ENCODE results near the gene ERFE. TPM values are rescaled to one million over a fixed set of nuclear protein-coding genes. Genes with fewer than 3 reads are reported as not detected.

ERFE gene
- total and polyA plus RNA-seq, 2 of the 13 experiments (the other 11 are each of a cell fraction or from before 2014, with no cell fraction given) = 0.09 TPM; not detected in 1

DNA sequence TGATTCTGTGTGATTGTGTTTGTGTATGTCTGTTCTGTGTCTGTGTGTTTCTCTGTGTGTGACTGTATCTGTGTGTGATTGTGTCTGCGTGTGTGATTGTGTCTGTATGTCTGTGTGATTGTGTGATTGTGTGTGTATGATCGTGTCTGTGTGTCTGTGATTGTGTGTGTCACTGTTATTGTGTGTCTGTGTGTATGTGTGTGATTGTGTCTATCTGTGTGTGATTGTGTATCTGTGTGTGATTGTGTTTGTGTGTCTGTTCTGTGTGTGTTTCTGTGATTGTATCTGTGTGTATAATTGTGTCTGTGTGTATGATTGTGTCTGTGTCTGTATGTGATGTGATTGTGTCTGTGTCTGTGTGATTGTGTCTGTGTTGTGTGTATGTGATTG lies 32.0 kb upstream of the ERFE start:
- 31% methylated on average over 2 of the region's 2 CpGs for WGBS (ENCODE audit: low lambda C conversion rate)
- DNase-seq (ENCODE audit: low spot score) = no peak
- no peaks in the 10 kb centered on the region for H3K79me2 ChIP-seq (ENCODE audit: insufficient read depth, low read length)
- H3K27me3 ChIP-seq (ENCODE audit: control insufficient read depth in 1 of 2, insufficient read depth in 2 of 2, low read length in 2 of 2) = peaks cover 3 to 28% of the 10 kb centered on the region in 2 experiments
- FAIRE-seq = peak; percentile 93
- CTCF ChIA-PET (ENCODE audit: low intra/inter-chr PET ratio, low total read pairs) = no interaction called here
- POLR2A ChIA-PET = interaction anchor here (0.6 to 1.0 kb wide), 4 partner anchors 11 to 66 kb away, joined by 3 to 5 read pairs (median 3); partner anchors contain the start of gene SCLY
- H3K9ac ChIP-seq (ENCODE audit: insufficient read depth, low read depth, low read length) = peak overlapping the region; percentile 43; the same call in 1 of the 2 replicates
- H3K4me1 ChIP-seq (ENCODE audit: insufficient read depth, low read length) = peaks cover 9% of the 10 kb centered on the region
- H3K4me2 ChIP-seq (ENCODE audit: low read depth, low read length) = peak overlapping the region; percentile 82
- H3K36me3 ChIP-seq (replicated peaks in 1 of 2; ENCODE audit: control insufficient read depth in 1 of 2, insufficient read depth in 2 of 2, low read length in 2 of 2) = no peaks in the 10 kb centered on the region
- H2AFZ ChIP-seq (ENCODE audit: low read length) = no peak overlapping the region
- BruUV-seq (replicated peaks) = no TSS peak
- H3K27ac ChIP-seq (ENCODE audit: extremely low read length, insufficient read depth, low read length) = no peak overlapping the region
- intact Hi-C loops (cut with micrococcal nuclease; ENCODE audit: unreplicated experiment) = no loop called here
- no peaks in the 10 kb centered on the region for H3K9me3 ChIP-seq (ENCODE audit: low read length)
- ATAC-seq = no peak
- in situ Hi-C loops (cut with HindIII; ENCODE audit: extremely low pct_ligation_motif_present, low pct_unique_long_range_greater_than_20kb) = no loop called here
- H3K4me3 ChIP-seq (replicated peaks in 1 of 3; ENCODE audit: insufficient read depth in 1 of 3, low read depth in 2 of 3, low read length in 3 of 3) = peak overlapping the region in 1 of 3 experiments; percentile 62; a peak in 2 of 6 replicates
- H4K20me1 ChIP-seq (ENCODE audit: insufficient read depth, low read length) = no peaks in the 10 kb centered on the region
- TF ChIP-seq ARNT (IDR thresholded peaks at IDR 0.05) = 0 out of 2 replicates have a peak, but pooled peaks have one; percentile 1
- TF ChIP-seq, protein P1, sequence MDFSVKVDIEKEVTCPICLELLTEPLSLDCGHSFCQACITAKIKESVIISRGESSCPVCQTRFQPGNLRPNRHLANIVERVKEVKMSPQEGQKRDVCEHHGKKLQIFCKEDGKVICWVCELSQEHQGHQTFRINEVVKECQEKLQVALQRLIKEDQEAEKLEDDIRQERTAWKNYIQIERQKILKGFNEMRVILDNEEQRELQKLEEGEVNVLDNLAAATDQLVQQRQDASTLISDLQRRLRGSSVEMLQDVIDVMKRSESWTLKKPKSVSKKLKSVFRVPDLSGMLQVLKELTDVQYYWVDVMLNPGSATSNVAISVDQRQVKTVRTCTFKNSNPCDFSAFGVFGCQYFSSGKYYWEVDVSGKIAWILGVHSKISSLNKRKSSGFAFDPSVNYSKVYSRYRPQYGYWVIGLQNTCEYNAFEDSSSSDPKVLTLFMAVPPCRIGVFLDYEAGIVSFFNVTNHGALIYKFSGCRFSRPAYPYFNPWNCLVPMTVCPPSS (IDR thresholded peaks at IDR 0.05) = no peak
- TF ChIP-seq, protein P2, sequence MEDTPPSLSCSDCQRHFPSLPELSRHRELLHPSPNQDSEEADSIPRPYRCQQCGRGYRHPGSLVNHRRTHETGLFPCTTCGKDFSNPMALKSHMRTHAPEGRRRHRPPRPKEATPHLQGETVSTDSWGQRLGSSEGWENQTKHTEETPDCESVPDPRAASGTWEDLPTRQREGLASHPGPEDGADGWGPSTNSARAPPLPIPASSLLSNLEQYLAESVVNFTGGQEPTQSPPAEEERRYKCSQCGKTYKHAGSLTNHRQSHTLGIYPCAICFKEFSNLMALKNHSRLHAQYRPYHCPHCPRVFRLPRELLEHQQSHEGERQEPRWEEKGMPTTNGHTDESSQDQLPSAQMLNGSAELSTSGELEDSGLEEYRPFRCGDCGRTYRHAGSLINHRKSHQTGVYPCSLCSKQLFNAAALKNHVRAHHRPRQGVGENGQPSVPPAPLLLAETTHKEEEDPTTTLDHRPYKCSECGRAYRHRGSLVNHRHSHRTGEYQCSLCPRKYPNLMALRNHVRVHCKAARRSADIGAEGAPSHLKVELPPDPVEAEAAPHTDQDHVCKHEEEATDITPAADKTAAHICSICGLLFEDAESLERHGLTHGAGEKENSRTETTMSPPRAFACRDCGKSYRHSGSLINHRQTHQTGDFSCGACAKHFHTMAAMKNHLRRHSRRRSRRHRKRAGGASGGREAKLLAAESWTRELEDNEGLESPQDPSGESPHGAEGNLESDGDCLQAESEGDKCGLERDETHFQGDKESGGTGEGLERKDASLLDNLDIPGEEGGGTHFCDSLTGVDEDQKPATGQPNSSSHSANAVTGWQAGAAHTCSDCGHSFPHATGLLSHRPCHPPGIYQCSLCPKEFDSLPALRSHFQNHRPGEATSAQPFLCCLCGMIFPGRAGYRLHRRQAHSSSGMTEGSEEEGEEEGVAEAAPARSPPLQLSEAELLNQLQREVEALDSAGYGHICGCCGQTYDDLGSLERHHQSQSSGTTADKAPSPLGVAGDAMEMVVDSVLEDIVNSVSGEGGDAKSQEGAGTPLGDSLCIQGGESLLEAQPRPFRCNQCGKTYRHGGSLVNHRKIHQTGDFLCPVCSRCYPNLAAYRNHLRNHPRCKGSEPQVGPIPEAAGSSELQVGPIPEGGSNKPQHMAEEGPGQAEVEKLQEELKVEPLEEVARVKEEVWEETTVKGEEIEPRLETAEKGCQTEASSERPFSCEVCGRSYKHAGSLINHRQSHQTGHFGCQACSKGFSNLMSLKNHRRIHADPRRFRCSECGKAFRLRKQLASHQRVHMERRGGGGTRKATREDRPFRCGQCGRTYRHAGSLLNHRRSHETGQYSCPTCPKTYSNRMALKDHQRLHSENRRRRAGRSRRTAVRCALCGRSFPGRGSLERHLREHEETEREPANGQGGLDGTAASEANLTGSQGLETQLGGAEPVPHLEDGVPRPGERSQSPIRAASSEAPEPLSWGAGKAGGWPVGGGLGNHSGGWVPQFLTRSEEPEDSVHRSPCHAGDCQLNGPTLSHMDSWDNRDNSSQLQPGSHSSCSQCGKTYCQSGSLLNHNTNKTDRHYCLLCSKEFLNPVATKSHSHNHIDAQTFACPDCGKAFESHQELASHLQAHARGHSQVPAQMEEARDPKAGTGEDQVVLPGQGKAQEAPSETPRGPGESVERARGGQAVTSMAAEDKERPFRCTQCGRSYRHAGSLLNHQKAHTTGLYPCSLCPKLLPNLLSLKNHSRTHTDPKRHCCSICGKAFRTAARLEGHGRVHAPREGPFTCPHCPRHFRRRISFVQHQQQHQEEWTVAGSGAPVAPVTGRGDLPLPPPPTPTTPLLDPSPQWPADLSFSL (CRISPR knock-in tag; IDR thresholded peaks at IDR 0.05) = peak; percentile 99
- TF ChIP-seq ZNF780A (CRISPR knock-in tag; IDR thresholded peaks at IDR 0.05) = 0 out of 2 replicates have a peak, but pooled peaks have one; percentile 24
- TF ChIP-seq, protein P3, sequence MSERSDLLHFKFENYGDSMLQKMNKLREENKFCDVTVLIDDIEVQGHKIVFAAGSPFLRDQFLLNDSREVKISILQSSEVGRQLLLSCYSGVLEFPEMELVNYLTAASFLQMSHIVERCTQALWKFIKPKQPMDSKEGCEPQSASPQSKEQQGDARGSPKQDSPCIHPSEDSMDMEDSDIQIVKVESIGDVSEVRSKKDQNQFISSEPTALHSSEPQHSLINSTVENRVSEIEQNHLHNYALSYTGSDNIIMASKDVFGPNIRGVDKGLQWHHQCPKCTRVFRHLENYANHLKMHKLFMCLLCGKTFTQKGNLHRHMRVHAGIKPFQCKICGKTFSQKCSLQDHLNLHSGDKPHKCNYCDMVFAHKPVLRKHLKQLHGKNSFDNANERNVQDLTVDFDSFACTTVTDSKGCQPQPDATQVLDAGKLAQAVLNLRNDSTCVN (CRISPR knock-in tag; IDR thresholded peaks at IDR 0.05; ENCODE audit: borderline replicate concordance) = no peak
- TF ChIP-seq, protein P4, sequence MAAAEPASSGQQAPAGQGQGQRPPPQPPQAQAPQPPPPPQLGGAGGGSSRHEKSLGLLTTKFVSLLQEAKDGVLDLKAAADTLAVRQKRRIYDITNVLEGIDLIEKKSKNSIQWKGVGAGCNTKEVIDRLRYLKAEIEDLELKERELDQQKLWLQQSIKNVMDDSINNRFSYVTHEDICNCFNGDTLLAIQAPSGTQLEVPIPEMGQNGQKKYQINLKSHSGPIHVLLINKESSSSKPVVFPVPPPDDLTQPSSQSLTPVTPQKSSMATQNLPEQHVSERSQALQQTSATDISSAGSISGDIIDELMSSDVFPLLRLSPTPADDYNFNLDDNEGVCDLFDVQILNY (CRISPR knock-in tag; conservative IDR thresholded peaks at IDR 0.05) = no peak
- TF ChIP-seq, protein P5, sequence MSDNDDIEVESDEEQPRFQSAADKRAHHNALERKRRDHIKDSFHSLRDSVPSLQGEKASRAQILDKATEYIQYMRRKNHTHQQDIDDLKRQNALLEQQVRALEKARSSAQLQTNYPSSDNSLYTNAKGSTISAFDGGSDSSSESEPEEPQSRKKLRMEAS (IDR thresholded peaks at IDR 0.05) = 0 out of 2 replicates have a peak, but pooled peaks have one; percentile 3
- no peak for TF ChIP-seq SP2 (CRISPR knock-in tag; IDR thresholded peaks at IDR 0.05)
- TF ChIP-seq ZMYM4 (CRISPR knock-in tag; IDR thresholded peaks at IDR 0.05) = 0 out of 2 replicates have a peak, but pooled peaks have one; percentile 33
- TF ChIP-seq, protein P6, sequence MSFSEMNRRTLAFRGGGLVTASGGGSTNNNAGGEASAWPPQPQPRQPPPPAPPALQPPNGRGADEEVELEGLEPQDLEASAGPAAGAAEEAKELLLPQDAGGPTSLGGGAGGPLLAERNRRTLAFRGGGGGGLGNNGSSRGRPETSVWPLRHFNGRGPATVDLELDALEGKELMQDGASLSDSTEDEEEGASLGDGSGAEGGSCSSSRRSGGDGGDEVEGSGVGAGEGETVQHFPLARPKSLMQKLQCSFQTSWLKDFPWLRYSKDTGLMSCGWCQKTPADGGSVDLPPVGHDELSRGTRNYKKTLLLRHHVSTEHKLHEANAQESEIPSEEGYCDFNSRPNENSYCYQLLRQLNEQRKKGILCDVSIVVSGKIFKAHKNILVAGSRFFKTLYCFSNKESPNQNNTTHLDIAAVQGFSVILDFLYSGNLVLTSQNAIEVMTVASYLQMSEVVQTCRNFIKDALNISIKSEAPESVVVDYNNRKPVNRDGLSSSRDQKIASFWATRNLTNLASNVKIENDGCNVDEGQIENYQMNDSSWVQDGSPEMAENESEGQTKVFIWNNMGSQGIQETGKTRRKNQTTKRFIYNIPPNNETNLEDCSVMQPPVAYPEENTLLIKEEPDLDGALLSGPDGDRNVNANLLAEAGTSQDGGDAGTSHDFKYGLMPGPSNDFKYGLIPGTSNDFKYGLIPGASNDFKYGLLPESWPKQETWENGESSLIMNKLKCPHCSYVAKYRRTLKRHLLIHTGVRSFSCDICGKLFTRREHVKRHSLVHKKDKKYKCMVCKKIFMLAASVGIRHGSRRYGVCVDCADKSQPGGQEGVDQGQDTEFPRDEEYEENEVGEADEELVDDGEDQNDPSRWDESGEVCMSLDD (CRISPR knock-in tag; IDR thresholded peaks at IDR 0.05; ENCODE audit: borderline replicate concordance) = no peak

All from HepG2 (cell line).